ENCODE measurements around the gene SARM1. TPM values are rescaled to one million over a fixed set of nuclear protein-coding genes. Genes with fewer than 3 reads are reported as not detected.

The SARM1 gene
- total and polyA plus RNA-seq, 2 donors (not counting 3 experiments of a cell fraction or from before 2014, with no cell fraction given), result 5.6 to 7.0 TPM

GRCh38 chr17:28406473-28406814, 35.0 kb downstream of the SARM1 start:
- FAIRE-seq (no peak), DNase-seq (ENCODE audit: low read depth, low spot score) (no peak)
- Histone ChIP-seq H3K4me3 (replicated peaks in 1 of 3; ENCODE audit: insufficient read depth in 1 of 3, low read depth in 1 of 3, low read length in 3 of 3) (peak overlapping the region in 1 of 3 experiments; percentile 54), H3K36me3 (ENCODE audit: control insufficient read depth in 2 of 2, extremely low read depth in 1 of 2, insufficient read depth in 2 of 2, low read length in 2 of 2) (no peaks in the 10 kb centered on the region), H3K9me1 (replicated peaks; ENCODE audit: control insufficient read depth, extremely low read depth, insufficient read depth, low read length) (no peaks in the 10 kb centered on the region), H4K20me1 (replicated peaks; ENCODE audit: control insufficient read depth, extremely low read depth, insufficient read depth, low read length) (no peaks in the 10 kb centered on the region), H3K9ac (replicated peaks; ENCODE audit: extremely low read depth, insufficient read depth, low read length) (no peak overlapping the region), H3K27me3 (ENCODE audit: control insufficient read depth in 2 of 2, insufficient read depth in 2 of 2, low read length in 2 of 2) (peaks cover 6% of the 10 kb centered on the region in 2 experiments), H3K79me2 (ENCODE audit: control insufficient read depth, insufficient read depth, low read length) (no peaks in the 10 kb centered on the region), H3K4me1 (ENCODE audit: control insufficient read depth, extremely low read depth, insufficient read depth, low read length) (peaks cover 9% of the 10 kb centered on the region), H2AFZ (ENCODE audit: low read depth, low read length) (peak overlapping the region; percentile 86), H3K9me3 (replicated peaks; ENCODE audit: control insufficient read depth, insufficient read depth, low read length) (no peaks in the 10 kb centered on the region), H3K4me2 (ENCODE audit: insufficient read depth, low read length) (peak overlapping the region; percentile 13), H3K27ac (ENCODE audit: insufficient read depth, low read depth, low read length) (no peak overlapping the region)
- no TSS peak for BruUV-seq (replicated peaks)
- intact Hi-C loops (cut with micrococcal nuclease), result no loop called here
- TF ChIP-seq EZH2 (IDR thresholded peaks at IDR 0.05; ENCODE audit: borderline replicate concordance, low read depth, low read length, severe bottlenecking) (no peak), POLR2A (IDR thresholded peaks at IDR 0.05; ENCODE audit: low read depth, low read length) (no peak), MAX (IDR thresholded peaks at IDR 0.05; ENCODE audit: insufficient read depth, insufficient read length) (no peak), CTCF (IDR thresholded peaks at IDR 0.05; ENCODE audit: extremely low read depth in 1 of 2, insufficient read depth in 1 of 2, low read depth in 1 of 2, low read length in 2 of 2) (no peak), FOS (IDR thresholded peaks at IDR 0.05; ENCODE audit: borderline replicate concordance, insufficient read depth, low read length) (no peak)
- ChIA-PET POLR2A (no interaction called here), CTCF (interaction anchor here (1.5 to 5.1 kb wide), 2 partner anchors 10 to 12 kb away, joined by 3 to 34 read pairs; no protein-coding TSS in a partner anchor)
- dilution Hi-C loops (cut with MboI; ENCODE audit: extremely low pct_ligation_motif_present, low sequenced_read_pairs), result no loop called here
